Calu3 (cell line): ENCODE data around the gene SYNPO. TPM values are rescaled to one million over a fixed set of nuclear protein-coding genes. Genes with fewer than 3 reads are reported as not detected.

Experiments used
- BruUV-seq: library from RNA; stranded (reverse); fragments of 400-500 nt; replicated peaks from 2 replicates; lab custom pipeline; 2021; lab: Mats Ljungman, UMichigan
- CTCF ChIA-PET: fragments of 300-600 bp; sonication (Branson Sonifier 250); formaldehyde crosslinking; loops from one replicate; lab custom pipeline; 2022; ENCODE audit warnings: antibody characterized with exemption; lab: Charles Lee
- DNase-seq: peaks from one replicate; pipeline ENCODE4 v3.0.0; 2022
- H3K27ac Mint-ChIP-seq: one replicate; pipeline ENCODE4 v1.8.0; 2022; ENCODE audit warnings: mixed read lengths; ENCODE audit not compliant: unreplicated experiment
- H3K27me3 Mint-ChIP-seq: one replicate; pipeline ENCODE4 v1.8.0; 2022; ENCODE audit warnings: mixed read lengths; ENCODE audit not compliant: unreplicated experiment
- H3K36me3 Mint-ChIP-seq: one replicate; pipeline ENCODE4 v1.8.0; 2022; ENCODE audit warnings: mild to moderate bottlenecking, moderate library complexity, mixed read lengths; ENCODE audit not compliant: insufficient read depth, unreplicated experiment
- H3K4me1 Mint-ChIP-seq: one replicate; pipeline ENCODE4 v1.8.0; 2022; ENCODE audit warnings: mild to moderate bottlenecking, low read depth, mixed read lengths; ENCODE audit not compliant: unreplicated experiment
- H3K4me3 Mint-ChIP-seq: one replicate; pipeline ENCODE4 v1.8.0; 2022; ENCODE audit warnings: mild to moderate bottlenecking, low read depth, moderate library complexity, mixed read lengths; ENCODE audit not compliant: unreplicated experiment
- H3K9me3 Mint-ChIP-seq: one replicate; pipeline ENCODE4 v1.8.0; 2022; ENCODE audit warnings: low read depth, mixed read lengths; ENCODE audit not compliant: unreplicated experiment
- CTCF ChIP-seq: fragments of 200-600 bp; IDR thresholded peaks from one replicate; pipeline ENCODE4 v1.8.0; 2022; ENCODE audit warnings: antibody characterized with exemption; ENCODE audit not compliant: unreplicated experiment
- intact Hi-C: fragments of 100-400 bp; cut with micrococcal nuclease; formaldehyde crosslinking; loops from one replicate; pipeline ENCODE4 v1.10.0; 2022; ENCODE audit not compliant: unreplicated experiment
- total RNA-seq: library from RNA; stranded (reverse); gene quantifications from 2 replicates; pipeline ENCODE4 v1.2.3, GENCODE V29; 2022

Gene SYNPO
- total RNA-seq, 1 experiment from 2014 or later, result 0.92 TPM

DNA sequence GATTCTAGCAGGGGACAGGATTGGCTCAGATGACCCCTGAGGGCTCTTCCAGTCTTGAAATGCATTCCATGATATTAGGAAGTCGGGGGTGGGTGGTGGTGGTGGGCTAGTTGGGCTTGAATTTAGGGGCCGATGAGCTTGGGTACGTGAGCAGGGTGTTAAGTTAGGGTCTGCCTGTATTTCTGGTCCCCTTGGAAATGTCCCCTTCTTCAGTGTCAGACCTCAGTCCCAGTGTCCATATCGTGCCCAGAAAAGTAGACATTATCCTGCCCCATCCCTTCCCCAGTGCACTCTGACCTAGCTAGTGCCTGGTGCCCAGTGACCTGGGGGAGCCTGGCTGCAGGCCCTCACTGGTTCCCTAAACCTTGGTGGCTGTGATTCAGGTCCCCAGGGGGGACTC, 17.7 kb downstream of the SYNPO start:
- Mint-ChIP-seq H3K9me3 (peaks cover 3% of the 10 kb centered on the region), H3K27ac (peak overlapping the region; percentile 0), H3K27me3 (peaks cover 52% of the 10 kb centered on the region), H3K4me3 (no peak overlapping the region), H3K4me1 (no peaks in the 10 kb centered on the region), H3K36me3 (peaks cover 11% of the 10 kb centered on the region)
- intact Hi-C loops, result loop anchor here (5.0 kb wide), 1 partner anchor 189 kb away; the partner anchor contains the start of gene IRGM
- CTCF ChIA-PET, result interaction anchor here (2.1 kb wide), 1 partner anchor 97 kb away, joined by 8 read pairs; no protein-coding TSS in a partner anchor
- DNase-seq, result no peak
- no peak for TF ChIP-seq CTCF
- BruUV-seq, result no TSS peak

GRCh38 chr5:150658699-150659265, 18.3 kb downstream of the SYNPO start:
- no peak overlapping the region for H3K27ac Mint-ChIP-seq
- no TSS peak for BruUV-seq
- TF ChIP-seq CTCF, result no peak
- peaks cover 47% of the 10 kb centered on the region for H3K27me3 Mint-ChIP-seq
- H3K36me3 Mint-ChIP-seq, result peaks cover 11% of the 10 kb centered on the region
- H3K4me1 Mint-ChIP-seq, result no peaks in the 10 kb centered on the region
- peaks cover 3% of the 10 kb centered on the region for H3K9me3 Mint-ChIP-seq
- no peak for DNase-seq
- no peak overlapping the region for H3K4me3 Mint-ChIP-seq
- CTCF ChIA-PET, result no interaction called here
- intact Hi-C loops, result loop anchor here (5.0 kb wide), 1 partner anchor 189 kb away; the partner anchor contains the start of gene IRGM

- no peak for TF ChIP-seq CTCF
- H3K4me3 Mint-ChIP-seq, result no peak overlapping the region
- CTCF ChIA-PET, result interaction anchor here (0.6 kb wide), 1 partner anchor 86 kb away, joined by 6 read pairs; no protein-coding TSS in a partner anchor
- BruUV-seq, result no TSS peak
- peaks cover 3% of the 10 kb centered on the region for H3K9me3 Mint-ChIP-seq
- H3K4me1 Mint-ChIP-seq, result no peaks in the 10 kb centered on the region
- H3K36me3 Mint-ChIP-seq, result peaks cover 11% of the 10 kb centered on the region
- no peak overlapping the region for H3K27ac Mint-ChIP-seq
- intact Hi-C loops, result loop anchor here (5.0 kb wide), 1 partner anchor 188 kb away; the partner anchor contains the start of gene IRGM
- no peak for DNase-seq
- H3K27me3 Mint-ChIP-seq, result peaks cover 52% of the 10 kb centered on the region
Measured at GRCh38 chr5:150659360-150660107, 19.1 kb downstream of the SYNPO start.

- intact Hi-C loops, result no loop called here
- H3K4me1 Mint-ChIP-seq, result no peaks in the 10 kb centered on the region
- H3K36me3 Mint-ChIP-seq, result peaks cover 11% of the 10 kb centered on the region
- no peak for DNase-seq
- CTCF ChIA-PET, result interaction anchor here (0.6 to 0.7 kb wide), 2 partner anchors 87 to 104 kb away, joined by 3 to 6 read pairs; no protein-coding TSS in a partner anchor
- TF ChIP-seq CTCF, result no peak
- no peak overlapping the region for H3K4me3 Mint-ChIP-seq
- BruUV-seq, result no TSS peak
- peaks cover 59% of the 10 kb centered on the region for H3K27me3 Mint-ChIP-seq
- H3K9me3 Mint-ChIP-seq, result peaks cover 3% of the 10 kb centered on the region
- no peak overlapping the region for H3K27ac Mint-ChIP-seq
Measured at GRCh38 chr5:150660108-150660831, 19.8 kb downstream of the SYNPO start.
